Activated CD8-positive, alpha-beta memory T cell treated with anti-CD3 and anti-CD28 coated beads for 48 hours (primary cell): ENCODE data around the gene CLDND2.
"Not testable (repeated sequence)": the region's sequence is repeated elsewhere in the genome, so short reads cannot be mapped to it uniquely, and the experiment has no call there.

Source experiments
- DNase-seq, 3 experiments: peaks; one replicate each; pipeline ENCODE4 v3.0.0-alpha.2; 2020; ENCODE audit warnings: low read depth in 2 of 3, low spot score in 2 of 3

Gene CLDND2, protein sequence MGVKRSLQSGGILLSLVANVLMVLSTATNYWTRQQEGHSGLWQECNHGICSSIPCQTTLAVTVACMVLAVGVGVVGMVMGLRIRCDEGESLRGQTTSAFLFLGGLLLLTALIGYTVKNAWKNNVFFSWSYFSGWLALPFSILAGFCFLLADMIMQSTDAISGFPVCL

DNA sequence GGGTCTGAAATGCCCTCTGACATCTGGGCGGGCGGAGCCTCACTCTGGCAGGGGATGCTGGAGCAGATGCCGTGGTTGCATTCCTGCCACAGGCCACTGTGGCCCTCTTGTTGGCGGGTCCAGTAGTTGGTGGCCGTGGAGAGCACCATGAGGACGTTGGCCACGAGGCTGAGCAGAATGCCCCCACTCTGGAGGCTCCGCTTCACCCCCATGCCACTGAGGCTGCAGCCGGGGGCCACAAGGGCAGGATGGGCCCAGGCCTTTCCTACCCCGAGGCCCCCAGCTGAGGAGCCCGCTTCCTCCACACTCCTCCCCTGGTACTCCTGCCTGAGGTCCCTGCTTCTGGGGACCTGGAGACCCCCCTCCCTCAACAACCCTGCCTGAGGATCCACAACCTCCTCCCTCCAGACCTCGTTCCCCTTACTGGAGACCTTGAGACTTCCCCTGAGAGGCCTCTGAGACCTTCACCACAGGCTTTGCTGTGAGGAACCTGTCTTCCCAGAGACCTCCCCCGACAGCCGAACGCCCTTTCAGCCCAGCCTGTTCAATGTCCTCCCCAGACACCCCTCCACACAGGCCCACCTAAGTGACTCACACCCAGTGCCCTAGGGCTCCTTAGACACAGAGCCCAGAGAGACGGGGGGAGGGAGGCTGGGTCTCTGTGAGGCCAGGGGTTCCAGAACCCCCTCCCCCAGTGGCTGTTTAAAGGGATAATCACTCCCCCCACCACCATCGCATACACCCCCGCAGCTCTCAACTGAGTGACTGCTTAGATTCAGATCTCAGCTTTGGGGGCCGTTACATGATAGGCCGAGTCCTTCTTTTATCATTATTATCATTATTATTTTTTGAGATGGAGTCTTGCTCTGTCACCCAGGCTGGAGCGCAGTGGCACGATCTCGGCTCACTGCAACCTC is at the start of gene CLDND2:
TSS of gene CLDND2 (minus strand) at position 638 of the 917 bp plus-strand sequence. CDS start at position 212, 426 bp downstream.
- DNase-seq, result peak in 1 of 3 experiments; percentile 47

DNA sequence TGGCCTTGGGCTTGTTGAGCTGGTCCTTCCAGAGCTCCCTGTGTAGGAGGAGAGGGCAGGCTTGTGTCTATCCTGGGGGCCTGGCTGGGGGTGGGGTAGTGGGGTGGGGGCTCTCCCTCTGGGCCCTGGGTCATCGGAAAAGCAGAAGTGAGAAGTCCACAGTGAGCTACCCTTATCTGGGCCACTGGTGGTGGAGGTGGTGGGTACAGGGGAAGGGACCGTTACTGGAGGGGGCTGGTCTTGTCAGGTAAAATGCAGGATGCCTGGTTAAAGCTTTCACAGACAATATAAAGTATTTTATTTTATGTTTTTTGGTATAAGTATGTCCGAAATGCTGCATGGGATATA is 49.0 kb upstream of the CLDND2 start:
- DNase-seq, result no peak

DNA sequence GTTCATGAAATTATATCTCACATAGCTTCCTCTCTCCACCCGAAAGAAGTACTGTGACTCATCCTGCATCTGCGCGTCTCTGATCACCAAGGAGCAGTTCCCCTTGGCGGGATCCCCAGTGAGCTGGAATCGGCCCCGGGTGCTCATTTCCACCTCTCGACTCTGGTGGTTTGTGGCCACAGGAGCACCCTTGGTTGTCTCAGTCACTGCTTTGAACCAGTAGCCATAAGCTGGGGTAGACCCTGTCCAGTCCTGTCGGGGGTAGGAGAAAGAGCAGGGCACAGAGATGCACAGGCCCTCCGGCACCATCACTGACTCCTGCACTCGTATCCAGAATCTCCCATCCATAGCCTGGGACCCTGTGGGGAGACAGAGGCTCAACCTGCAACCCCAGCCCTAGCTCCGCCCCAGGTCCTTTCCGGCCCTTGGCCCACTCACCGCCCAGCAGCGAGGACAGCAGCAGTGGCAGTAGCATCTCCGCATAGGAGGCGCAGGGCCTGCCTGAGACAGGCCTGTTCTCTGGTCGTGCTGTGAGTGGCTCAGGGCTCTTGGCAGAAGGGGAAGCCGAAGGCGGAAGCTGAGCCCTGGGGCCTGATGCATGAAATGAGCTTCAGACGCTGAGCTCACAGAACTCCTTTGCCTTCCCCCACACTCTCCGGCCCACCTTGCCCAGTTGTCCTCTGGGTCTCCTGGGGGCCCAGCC is 48.5 kb upstream of the CLDND2 start, which contains the start of gene SIGLEC10:
TSS of gene SIGLEC10 (minus strand) at position 536 of the 703 bp plus-strand sequence. CDS start at position 475, 61 bp downstream.
- DNase-seq, result peak in 1 of 3 experiments; percentile 31

DNA sequence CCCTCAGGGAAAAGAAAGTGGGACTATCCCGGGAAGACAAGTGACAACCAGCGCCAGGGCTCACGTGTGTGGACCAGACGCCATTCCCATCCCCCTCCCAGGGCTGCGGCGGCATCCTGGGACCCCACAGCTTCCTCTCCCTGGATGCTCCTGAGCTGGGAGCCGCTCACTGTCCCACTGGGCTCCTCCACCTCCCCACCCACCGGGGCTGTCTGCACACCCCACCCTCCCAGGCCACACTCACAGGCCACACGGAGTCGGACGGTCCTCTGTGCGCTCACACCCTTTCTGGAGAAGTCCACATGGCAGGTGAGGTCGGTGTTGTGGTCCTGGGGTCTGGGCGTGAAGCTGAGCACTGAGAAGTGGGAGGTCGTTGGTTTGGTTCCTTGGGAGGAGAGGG is 47.6 kb upstream of the CLDND2 start:
- not testable (repeated sequence) for DNase-seq

DNA sequence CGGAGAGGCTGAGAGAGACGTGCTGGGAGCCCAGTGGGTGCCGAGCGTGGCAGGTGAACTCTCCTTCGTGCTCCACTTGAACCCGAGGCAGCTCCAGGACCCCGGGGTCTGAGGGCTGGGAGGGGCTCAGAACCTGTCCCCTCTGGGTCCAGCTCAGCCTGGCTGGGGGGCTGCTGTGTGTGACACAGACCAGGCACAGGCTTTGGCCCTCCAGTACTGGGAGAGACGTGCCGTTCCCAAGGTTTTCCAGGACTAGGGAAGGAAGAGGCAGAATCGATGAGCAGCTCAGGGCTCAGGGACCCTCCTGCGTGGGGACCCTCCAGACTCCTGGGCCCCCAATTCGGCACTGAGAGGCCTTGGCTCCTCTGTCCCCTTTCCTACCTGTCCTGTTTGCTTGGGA is 46.4 kb upstream of the CLDND2 start:
- DNase-seq, result no peak

DNA sequence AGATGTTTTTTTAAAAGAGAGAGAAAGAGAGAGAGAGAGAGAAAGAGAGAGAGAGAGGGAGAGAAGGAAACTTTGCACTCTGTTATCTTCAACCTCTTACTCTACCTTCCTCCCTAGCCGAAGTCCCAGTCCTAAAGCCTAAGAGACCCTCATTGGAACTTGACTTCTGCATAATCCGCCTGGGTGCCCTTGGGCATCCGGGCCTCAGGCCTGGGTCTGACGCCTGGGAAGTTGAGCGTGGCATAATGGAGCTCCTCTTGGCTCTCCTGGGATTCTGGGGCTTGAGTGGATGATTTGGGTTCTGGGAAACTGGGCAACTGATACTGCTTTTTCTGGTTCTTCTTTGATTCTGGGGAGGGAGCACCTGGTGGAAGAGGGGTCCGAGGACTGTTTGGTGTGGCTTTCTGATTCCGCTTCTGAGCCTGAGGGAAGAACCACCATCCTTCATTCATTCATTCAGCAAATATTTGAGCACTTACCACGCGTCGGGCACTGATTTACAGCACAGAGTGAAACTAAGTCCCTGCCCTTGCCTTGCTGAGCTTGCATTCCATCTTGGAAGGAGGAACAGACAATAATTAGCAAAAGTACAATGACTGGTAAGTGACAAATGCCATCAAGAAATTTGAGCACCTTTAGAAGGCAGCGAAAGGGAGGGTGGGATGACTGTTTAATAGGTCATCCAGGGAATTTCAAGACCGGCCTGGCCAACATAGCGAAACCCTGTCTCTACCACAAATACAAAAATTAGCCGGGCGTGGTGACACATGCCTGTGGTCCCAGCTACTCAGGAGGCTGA is 42.3 kb upstream of the CLDND2 start:
- DNase-seq, result no peak

DNA sequence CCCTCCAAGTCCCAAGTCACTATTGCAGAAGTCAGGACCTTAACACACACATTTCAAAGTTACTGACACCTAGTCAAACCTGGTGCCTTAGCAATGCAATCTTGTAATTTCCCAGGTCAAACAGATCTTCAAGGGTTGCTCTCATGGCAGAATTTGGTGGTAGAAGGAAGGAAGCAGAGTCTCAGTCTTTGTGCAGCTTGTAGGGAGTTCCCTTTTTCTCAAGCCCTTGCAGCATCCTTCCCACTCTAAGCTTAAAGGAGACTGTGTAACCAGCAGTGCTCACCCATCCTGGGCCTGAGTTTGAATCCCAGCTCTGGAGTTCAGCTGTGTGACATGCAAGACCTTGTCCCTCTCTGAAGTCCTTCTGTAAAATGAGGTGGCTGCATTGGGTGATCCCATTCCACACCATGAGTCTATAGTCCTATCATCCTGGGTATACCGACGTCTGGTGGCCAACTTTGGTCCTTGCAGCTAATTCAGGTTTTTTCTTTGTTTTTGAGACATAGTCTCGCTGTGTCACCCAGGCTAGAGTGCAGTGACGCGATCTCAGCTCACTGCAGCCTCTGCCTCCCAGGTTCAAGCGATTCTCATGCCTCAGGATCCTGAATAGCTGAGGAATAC is 38.8 kb upstream of the CLDND2 start:
- DNase-seq, result no peak

DNA sequence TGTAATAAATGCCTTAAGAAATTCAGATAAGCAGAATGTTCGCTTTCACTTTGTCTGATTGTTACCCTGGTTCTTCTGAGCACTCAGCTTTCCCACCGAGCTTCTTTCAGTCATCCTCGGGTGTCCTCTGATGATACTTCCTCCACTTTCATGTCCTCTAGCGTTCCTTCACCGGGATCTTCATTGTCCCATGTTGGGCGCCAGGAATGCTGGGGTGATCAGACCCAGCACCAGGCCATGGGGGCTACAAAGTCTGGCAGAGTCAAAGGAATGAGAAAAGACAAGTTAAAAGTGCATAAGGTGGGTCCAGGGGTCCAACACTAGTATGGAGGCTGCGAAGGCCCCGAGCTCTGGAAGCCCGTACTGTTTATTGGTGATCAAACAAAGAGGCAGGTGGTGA is 33.3 kb upstream of the CLDND2 start:
- DNase-seq, result no peak

DNA sequence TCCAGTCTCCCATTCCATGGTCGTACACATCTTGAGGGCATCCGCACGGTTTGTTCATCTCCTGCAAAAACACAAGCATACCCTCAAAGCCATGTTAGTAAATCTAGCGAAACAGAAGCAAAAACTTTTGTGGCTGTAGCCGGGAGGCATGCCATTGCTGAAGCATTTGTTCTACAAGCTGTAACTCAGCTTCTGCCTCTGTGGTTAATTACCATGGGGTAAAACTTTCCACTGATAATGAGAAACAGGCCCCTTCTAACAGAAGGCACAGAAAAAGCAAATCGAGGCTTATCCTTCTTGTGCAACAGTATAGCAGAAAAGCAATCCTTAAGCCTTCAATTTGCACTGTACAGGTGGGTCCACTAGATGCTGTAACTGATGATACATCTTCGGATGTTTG is 31.1 kb upstream of the CLDND2 start:
- DNase-seq, result not testable (repeated sequence)

DNA sequence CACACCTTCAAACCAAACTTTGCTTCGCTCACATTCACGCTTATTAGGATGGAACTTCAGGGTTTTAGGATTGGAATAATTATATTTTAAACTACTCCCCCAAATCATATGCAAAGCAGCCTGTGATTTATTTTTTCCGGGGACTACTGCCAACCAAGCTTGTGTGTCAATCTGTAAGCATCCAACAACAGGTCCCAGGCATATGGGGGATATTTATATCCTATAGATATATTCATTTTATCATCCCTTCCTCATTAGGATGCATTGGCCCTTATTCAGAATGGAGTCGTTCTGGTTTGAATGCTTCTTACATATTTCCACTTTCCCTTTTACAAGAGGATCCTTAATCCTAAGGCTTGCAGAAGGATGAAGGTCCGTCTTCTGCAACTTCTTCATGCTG is 30.4 kb upstream of the CLDND2 start:
- DNase-seq, result no peak

DNA sequence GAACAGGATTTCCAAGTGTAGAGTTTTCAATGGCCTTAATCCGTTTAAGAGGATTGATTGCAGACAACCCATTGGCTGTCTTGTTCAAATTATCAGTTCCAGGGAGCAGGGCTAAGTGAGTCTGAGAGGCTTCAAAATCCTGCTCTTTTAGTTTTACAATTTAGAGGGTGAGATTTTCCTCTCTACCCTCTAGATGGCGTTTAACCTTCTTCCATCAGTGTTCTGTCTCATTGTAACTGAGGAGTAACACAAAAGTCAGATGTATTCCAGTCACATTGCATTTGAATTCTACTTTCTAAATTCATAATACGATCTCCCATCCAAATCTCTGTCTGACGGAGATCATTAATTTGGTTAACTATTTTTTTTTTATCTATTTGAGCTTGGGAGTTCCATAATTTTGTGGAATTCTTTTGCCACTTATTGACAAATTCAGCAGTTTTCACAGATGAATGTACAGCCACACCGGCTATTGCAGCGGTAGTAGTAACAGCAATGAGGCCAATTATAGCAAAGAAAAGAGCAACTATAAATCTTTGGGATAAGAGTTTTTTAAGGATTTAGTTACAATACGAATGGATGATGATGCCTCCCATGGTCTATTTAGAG is 29.4 kb upstream of the CLDND2 start:
- DNase-seq, result no peak

DNA sequence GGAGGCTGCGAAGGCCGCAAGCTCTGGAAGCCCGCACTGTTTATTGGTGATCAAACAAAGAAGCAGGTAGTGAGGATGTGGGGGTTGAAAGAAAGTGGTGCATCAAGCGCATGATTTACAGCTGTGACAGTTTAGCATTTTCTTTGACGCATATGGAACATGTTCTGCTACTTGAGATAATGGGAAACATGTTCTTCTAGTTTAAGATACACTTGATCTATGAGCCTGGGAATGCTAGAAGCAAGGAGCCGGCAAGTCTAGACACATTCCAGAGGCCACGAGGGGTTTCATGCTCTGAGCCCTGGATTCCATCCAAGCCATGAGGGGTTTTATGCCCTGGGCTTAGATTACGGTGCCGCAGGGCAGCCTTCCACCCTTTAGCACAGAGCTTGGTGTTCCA is 28.6 kb upstream of the CLDND2 start:
- not testable (repeated sequence) for DNase-seq

DNA sequence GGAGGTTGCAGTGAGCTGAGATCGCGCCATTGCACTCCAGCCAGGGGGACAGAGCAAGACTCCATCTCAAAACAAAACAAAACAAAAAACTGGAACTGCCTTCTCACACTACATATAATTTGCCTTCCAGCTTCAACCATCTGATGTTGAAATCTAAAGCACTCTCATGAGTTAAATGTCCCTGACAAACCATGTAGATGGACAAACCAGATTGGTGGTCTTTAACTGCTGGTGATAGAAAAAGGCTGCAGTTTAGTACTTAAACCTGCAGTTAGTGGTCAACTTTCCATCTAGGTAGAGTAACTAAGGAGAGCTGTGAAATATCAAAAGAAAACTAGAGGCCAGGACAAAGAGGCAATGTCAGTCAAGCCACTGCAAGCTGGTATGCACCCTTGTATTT is 27.4 kb upstream of the CLDND2 start:
- DNase-seq, result no peak

DNA sequence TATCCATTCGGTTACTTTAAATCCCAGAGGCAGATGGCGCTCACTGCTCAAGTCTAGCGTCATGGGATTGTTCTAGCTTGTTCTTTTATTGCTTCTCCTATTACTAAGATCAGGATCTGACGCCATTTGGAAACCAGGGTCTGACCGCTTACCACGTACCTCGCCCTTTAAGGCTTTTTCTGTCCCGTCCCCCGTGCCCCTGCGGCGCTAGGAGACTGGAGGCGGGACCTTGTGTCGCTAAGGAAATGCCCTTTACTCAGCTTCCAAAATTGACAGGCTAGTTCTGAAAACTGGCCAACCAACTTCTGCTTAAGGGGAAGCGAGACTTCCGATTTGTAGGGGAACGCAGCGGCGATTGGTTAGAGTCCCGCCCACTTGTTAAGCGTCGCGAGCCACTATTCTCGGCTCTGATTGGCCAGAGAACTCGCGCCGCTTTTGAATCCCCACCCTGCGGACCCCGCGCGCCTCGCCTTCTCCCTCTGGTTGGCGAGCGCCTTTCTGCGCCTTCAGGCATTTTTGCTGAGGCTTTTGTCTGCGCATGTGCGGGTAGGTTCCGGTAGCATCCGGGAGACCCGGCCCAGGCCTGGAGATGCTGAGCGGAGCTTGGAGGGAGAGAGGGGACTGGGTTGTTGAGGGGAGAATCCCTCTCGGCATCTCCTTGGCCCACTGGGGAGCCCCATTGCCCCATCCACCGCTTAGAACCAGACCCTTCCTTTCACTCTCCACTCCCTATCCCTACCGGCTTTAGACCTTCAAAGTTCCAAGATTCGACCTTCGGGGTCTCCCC is 25.4 kb upstream of the CLDND2 start:
- DNase-seq, result peak; percentile 69 to 88 (median 82)

DNA sequence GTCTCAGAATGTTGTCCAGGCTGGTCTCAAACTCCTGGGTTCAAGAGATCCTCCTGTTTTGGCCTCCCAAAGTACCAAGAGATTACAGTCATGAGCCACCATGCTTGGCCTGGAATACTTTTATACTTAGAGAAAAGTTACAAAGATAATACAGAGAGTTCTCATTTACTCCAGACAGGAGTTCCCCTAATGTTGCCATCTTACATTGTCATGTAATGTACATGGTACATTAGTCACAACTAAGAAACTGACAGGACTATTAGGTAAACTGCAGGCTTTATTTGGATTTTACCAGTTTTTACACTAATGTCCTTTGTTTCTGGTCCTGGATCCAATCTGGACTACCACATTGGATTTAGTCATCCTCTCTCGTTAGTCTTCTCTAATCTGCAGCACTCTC is 23.9 kb upstream of the CLDND2 start:
- no peak for DNase-seq

DNA sequence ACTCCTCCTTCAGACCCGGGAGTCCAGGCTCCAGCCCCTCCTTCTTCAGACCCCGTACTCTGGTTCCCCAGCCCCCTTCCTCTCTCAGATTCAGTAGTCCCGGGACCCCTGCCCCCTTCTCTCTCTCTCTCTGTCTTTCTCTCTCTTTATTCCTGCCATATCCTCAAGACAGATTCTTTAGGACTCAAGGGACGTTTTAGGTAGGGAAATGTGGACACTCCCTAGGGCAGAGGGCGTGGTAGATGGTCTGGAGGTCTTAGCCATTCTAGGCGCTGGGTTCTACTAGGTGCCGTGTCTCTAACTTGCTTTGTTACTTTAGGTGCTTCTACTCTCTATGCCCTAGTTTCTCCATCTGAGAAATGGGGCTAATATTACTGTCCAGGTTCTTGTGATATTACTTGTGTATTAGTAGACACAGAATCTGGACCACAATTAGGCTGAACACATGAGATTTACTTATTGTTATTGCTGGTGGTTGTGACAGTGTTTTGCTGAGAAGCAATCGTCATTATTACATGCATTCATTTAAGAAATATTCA is 22.3 kb upstream of the CLDND2 start:
- no peak for DNase-seq

DNA sequence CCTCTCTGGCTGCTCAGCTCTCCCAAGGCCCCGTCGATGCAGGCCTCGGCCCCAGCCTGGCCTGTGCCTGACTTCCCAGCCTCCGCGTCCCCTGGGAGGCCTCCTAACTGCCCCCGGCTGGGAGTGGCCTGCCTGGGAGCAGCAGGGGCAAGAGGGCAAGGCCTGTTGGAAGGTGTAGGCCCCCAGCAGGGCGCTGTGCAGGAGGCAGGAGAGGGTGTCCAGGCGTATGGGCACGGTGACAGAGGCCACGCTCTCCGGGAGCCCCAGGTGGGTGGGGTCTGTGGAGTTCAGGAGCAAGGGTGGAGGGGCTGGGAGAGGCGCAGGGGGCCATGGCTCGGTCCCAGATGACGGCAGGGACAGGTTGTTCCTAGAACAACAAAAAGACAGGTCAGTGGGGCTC is 20.3 kb upstream of the CLDND2 start:
- no peak for DNase-seq

DNA sequence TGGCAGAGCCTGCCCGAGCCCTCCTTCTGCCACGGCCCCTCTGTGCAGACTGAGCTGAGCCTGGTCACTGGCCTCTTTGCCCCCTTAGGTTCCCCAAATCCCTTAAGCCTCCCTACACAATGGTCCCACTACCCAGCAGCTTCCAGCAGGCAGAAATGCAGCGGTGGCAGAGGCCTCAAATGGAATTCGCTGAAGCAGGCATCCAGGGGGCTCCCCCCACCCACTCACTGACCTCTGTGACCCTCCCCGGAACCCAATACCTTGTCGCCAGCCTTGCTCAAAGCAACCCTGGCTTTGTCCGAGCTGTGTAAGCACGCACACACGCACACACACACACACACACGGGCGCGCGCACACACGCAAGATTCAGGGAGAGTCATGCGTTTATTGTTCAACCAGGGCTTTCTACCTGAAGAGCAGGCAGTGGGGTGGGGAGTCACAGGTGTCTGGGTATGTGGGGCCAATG is 19.2 kb upstream of the CLDND2 start, which contains the start of gene LIM2:
TSS of gene LIM2 (minus strand) at position 51 of the 466 bp plus-strand sequence. CDS start 531 bp downstream, outside the sequence.
- no peak for DNase-seq
